Endothelial cell of umbilical vein (primary cell): ENCODE results near the gene KIAA0825.

ENCODE experiments used
- POLR2A ChIP-seq: IDR thresholded peaks from 2 replicates; pipeline ENCODE4 v1.6.1; 2012; ENCODE audit warnings: low read depth, mild to moderate bottlenecking, control low read depth, low read length
- TF ChIP-seq, protein P1 (sequence below), 2 donors: IDR thresholded peaks; 1 replicate in 1 of 2; 2 replicates in 1 of 2; pipeline ENCODE4 v1.5.1; 2011; ENCODE audit warnings: low read length in 2 of 2, mild to moderate bottlenecking in 2 of 2, moderate library complexity in 2 of 2, control low read depth in 1 of 2, inconsistent platforms in 1 of 2, low read depth in 1 of 2; ENCODE audit not compliant: insufficient read depth in 1 of 2; ENCODE audit errors: extremely low read depth in 1 of 2

DNA sequence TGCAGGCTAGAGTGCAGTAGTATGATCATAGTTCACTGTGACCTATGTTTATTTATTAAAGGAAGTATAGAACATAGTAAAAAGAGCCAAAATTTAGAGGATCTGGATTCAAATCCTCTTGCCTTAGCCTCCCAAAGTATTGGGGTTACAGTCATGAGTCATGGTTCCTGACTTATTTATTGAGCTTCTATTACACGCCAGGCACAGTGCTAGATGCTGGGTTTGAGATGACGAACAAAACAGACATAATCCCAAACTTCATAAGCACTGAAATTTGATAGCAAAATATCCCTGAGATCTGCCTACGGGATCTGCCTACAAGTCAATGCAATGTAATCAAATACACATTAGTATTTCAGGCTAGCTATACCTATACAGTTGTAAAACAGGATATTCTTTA, 2.5 kb downstream of the KIAA0825 start:
- TF ChIP-seq POLR2A = no peak
- TF ChIP-seq, protein P1, sequence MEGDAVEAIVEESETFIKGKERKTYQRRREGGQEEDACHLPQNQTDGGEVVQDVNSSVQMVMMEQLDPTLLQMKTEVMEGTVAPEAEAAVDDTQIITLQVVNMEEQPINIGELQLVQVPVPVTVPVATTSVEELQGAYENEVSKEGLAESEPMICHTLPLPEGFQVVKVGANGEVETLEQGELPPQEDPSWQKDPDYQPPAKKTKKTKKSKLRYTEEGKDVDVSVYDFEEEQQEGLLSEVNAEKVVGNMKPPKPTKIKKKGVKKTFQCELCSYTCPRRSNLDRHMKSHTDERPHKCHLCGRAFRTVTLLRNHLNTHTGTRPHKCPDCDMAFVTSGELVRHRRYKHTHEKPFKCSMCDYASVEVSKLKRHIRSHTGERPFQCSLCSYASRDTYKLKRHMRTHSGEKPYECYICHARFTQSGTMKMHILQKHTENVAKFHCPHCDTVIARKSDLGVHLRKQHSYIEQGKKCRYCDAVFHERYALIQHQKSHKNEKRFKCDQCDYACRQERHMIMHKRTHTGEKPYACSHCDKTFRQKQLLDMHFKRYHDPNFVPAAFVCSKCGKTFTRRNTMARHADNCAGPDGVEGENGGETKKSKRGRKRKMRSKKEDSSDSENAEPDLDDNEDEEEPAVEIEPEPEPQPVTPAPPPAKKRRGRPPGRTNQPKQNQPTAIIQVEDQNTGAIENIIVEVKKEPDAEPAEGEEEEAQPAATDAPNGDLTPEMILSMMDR (IDR thresholded peaks at IDR 0.05; ENCODE audit: extremely low read depth in 1 of 2, insufficient read depth in 1 of 2, low read depth in 1 of 2, low read length in 2 of 2) = no peak
